DOHH2 (cell line): ENCODE results near the gene GPR78.

Experiments
- CTCF ChIP-seq: fragments of 200-600 bp; sonication (generic); IDR thresholded peaks from one replicate; pipeline ENCODE4 v1.5.1; 2014; ENCODE audit warnings: antibody characterized with exemption, mild to moderate bottlenecking, low read depth, low read length; ENCODE audit not compliant: poor library complexity, severe bottlenecking
- EZH2phosphoT487 ChIP-seq: fragments of 200-600 bp; sonication (generic); IDR thresholded peaks from 2 replicates; pipeline ENCODE4 v1.6.1; 2017; ENCODE audit warnings: borderline replicate concordance, mild to moderate bottlenecking, antibody characterized with exemption, low read length, moderate library complexity, mixed read lengths

DNA sequence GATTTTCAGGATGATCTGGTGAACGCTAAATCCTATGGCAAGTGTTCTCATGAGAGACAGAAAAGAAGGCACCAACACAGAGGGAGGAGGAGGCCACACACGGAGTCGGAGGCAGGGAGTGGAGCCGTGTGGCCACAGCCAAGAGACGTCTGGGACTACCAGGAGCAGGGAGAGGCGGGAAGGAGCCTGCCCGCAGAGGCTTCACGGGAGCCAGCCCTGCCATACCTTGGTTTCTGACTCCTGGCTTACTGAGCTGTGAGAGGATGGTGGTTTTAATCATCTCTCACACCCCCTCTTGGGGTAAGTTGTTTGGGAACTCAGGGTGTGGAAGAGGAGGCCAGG, 33.5 kb upstream of the GPR78 start:
- no peak for TF ChIP-seq CTCF
- TF ChIP-seq EZH2phosphoT487 = no peak
